Measurements from ENCODE around the gene ANTXR2. TPM values are rescaled to one million over a fixed set of nuclear protein-coding genes. Genes with fewer than 3 reads are reported as not detected.

Gene ANTXR2
- total and polyA plus RNA-seq, 2 of the 8 experiments (the other 6 are each of a cell fraction or from before 2014, with no cell fraction given): 1.1 to 7.5 TPM

DNA sequence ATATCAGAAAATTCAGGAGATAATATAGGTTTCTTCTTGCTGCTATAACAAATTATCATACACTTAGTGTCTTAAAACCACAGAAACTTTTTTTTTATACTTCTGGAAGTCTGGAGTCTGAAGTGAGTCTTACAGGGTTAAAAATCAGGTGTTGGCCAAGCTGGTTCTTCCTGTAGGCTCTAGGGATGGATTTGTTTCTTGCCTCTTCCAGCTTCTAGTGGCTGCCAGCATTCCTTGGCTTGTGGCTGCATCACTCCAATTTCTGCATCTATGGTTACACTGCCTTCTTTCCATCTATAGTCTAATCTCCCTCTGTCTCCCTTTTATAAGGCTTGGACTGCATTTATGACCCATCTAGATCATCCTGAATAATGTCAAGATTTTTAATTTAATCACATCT is 68.7 kb downstream of the ANTXR2 start:
- CTCF ChIA-PET (ENCODE audit: partially characterized antibody): no interaction called here
- H4K91ac ChIP-seq (replicated peaks; ENCODE audit: insufficient read length, low read length): no peak overlapping the region
- no peak for TF ChIP-seq ATF3 (IDR thresholded peaks at IDR 0.05; ENCODE audit: insufficient read depth, low read depth, low read length)
- no peak for TF ChIP-seq KDM5A (IDR thresholded peaks at IDR 0.05; ENCODE audit: low read length)
- no peak for TF ChIP-seq CTBP2 (IDR thresholded peaks at IDR 0.05; ENCODE audit: borderline replicate concordance, insufficient read depth, insufficient read length, low read length)
- TF ChIP-seq POLR2A (IDR thresholded peaks at IDR 0.05; ENCODE audit: control extremely low read depth in 1 of 2, low read depth in 2 of 2, low read length in 2 of 2): no peak
- no peak for TF ChIP-seq MAFK (IDR thresholded peaks at IDR 0.05; ENCODE audit: low read depth, low read length)
- no peak for TF ChIP-seq EGR1 (IDR thresholded peaks at IDR 0.05; ENCODE audit: borderline replicate concordance, low read depth, low read length)
- TF ChIP-seq GABPA (IDR thresholded peaks at IDR 0.05; ENCODE audit: borderline replicate concordance, insufficient read depth, low read length): no peak
- no peak for TF ChIP-seq CHD1 (IDR thresholded peaks at IDR 0.05; ENCODE audit: low read depth, low read length)
- TF ChIP-seq KDM4A (IDR thresholded peaks at IDR 0.05; ENCODE audit: low read depth, low read length, severe bottlenecking): no peak
- TF ChIP-seq RXRA (IDR thresholded peaks at IDR 0.05; ENCODE audit: insufficient read depth, low read depth, low read length): no peak
- no peak for TF ChIP-seq TBP (IDR thresholded peaks at IDR 0.05; ENCODE audit: low read depth, low read length)
- no peak for TF ChIP-seq HDAC6 (IDR thresholded peaks at IDR 0.05; ENCODE audit: low read depth, low read length)
- no peak for TF ChIP-seq CBX8 (IDR thresholded peaks at IDR 0.05; ENCODE audit: borderline replicate concordance, low read depth, low read length)
- no peak for TF ChIP-seq TAF1 (IDR thresholded peaks at IDR 0.05; ENCODE audit: low read depth, low read length)
- no peak for TF ChIP-seq GTF2F1 (IDR thresholded peaks at IDR 0.05; ENCODE audit: borderline replicate concordance, low read depth, low read length)
- no peak for TF ChIP-seq TCF12 (IDR thresholded peaks at IDR 0.05; ENCODE audit: low read depth, low read length)
- no peak for TF ChIP-seq CHD2 (IDR thresholded peaks at IDR 0.05; ENCODE audit: low read length)

More for the DNA sequence above, 68.7 kb downstream of the ANTXR2 start:
- H3K36me3 ChIP-seq (ENCODE audit: control insufficient read depth in 2 of 4, insufficient read depth in 4 of 4, low read length in 3 of 4): no peaks in the 10 kb centered on the region
- H3K9me3 ChIP-seq (ENCODE audit: insufficient read depth in 2 of 2, low read depth in 1 of 2, low read length in 1 of 2): peaks cover 4 to 5% of the 10 kb centered on the region in 2 experiments; a peak in 2 of 4 replicates
- H3K14ac ChIP-seq (ENCODE audit: insufficient read length): no peak overlapping the region
- FAIRE-seq (no peak), DNase-seq (ENCODE audit: low read depth in 1 of 2, low spot score in 2 of 2) (no peak)
- no peak overlapping the region for H2BK5ac ChIP-seq (ENCODE audit: low read depth, low read length)
- no peak overlapping the region for H2BK120ac ChIP-seq (replicated peaks; ENCODE audit: low read depth, low read length)
- POLR2A ChIA-PET (ENCODE audit: partially characterized antibody): interaction anchor here (0.7 kb wide), 1 partner anchor 258 kb away, joined by 4 read pairs; no protein-coding TSS in a partner anchor
- H3K79me2 ChIP-seq (ENCODE audit: control insufficient read depth in 1 of 2, insufficient read depth in 2 of 2, low read length in 2 of 2): no peaks in the 10 kb centered on the region
- no peak overlapping the region for H3K9ac ChIP-seq (replicated peaks in 1 of 4; ENCODE audit: extremely low read depth in 1 of 4, low read depth in 3 of 4, low read length in 3 of 4)
- H3K23ac ChIP-seq (ENCODE audit: insufficient read length): no peak overlapping the region
- no peak overlapping the region for H4K5ac ChIP-seq (ENCODE audit: insufficient read length, low read depth, low read length)
- no peak overlapping the region for H2AFZ ChIP-seq (ENCODE audit: low read length)
- no peak overlapping the region for H4K8ac ChIP-seq (ENCODE audit: extremely low read depth, insufficient read depth, low read length)
- H3K18ac ChIP-seq (ENCODE audit: extremely low read depth, low read length): no peak overlapping the region
- H2BK15ac ChIP-seq (ENCODE audit: low read length): no peak overlapping the region
- H2BK20ac ChIP-seq (ENCODE audit: low read length): no peak overlapping the region
- no peak overlapping the region for H3K4ac ChIP-seq (replicated peaks; ENCODE audit: insufficient read length, low read depth, low read length)
- H2BK12ac ChIP-seq (ENCODE audit: low read depth, low read length): no peak overlapping the region
- H3K27me3 ChIP-seq (replicated peaks in 1 of 4; ENCODE audit: control insufficient read depth in 3 of 4, extremely low read depth in 1 of 4, insufficient read depth in 3 of 4, low read length in 3 of 4): no peaks in the 10 kb centered on the region
- no peak overlapping the region for H2AK5ac ChIP-seq (ENCODE audit: low read depth, low read length)
- no peak overlapping the region for H3K4me3 ChIP-seq (ENCODE audit: extremely low read depth in 1 of 4, insufficient read depth in 2 of 4, low read depth in 3 of 4, low read length in 4 of 4)
- H3K4me1 ChIP-seq (replicated peaks in 1 of 4; ENCODE audit: control insufficient read depth in 3 of 4, insufficient read depth in 4 of 4, low read length in 3 of 4): no peaks in the 10 kb centered on the region
- no peak overlapping the region for H3K27ac ChIP-seq (ENCODE audit: low read depth, low read length)
- H4K20me1 ChIP-seq (replicated peaks in 1 of 2; ENCODE audit: control insufficient read depth in 1 of 2, insufficient read depth in 2 of 2, low read length in 2 of 2): no peaks in the 10 kb centered on the region
- no peak overlapping the region for H3K56ac ChIP-seq (replicated peaks; ENCODE audit: insufficient read length, low read depth, low read length)
- H3K79me1 ChIP-seq (ENCODE audit: low read depth, low read length): no peaks in the 10 kb centered on the region
- H3K23me2 ChIP-seq (ENCODE audit: low read depth, low read length): no peaks in the 10 kb centered on the region
- no peak overlapping the region for H3K4me2 ChIP-seq (ENCODE audit: insufficient read depth in 1 of 2, low read depth in 2 of 2, low read length in 2 of 2)

Measured in H1 (cell line).